ENCODE data around the gene DCBLD2.
"Not testable (repeated sequence)": the region's sequence is repeated elsewhere in the genome, so short reads cannot be mapped to it uniquely, and the experiment has no call there.

DCBLD2 gene

DNA sequence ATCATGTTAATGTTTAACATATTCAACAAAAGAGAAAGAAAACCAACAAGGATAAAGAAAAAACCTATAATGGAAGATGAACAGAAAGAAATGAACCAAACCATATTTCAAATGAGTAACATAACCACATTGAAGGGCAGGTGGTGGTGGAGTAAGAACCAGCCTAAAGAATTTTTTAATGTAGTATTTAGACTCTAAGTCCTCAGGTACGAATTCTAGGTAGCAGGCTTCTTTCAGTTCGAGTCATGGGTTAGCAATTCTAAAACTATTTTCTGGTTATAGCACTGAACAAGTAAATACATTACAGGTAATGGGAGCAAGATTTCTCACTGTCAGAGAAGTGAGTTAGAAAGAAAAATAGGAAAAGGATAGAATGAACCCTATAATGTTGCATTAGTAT, 24.4 kb downstream of the DCBLD2 start:
- TF ChIP-seq Cebpa-rat (IDR thresholded peaks at IDR 0.05): no peak
- Histone ChIP-seq H3K27me3 (no peaks in the 10 kb centered on the region), H3K4me1 (no peaks in the 10 kb centered on the region), H3K4me3 (no peak overlapping the region), H3K9ac (no peak overlapping the region), H3K4me2 (no peak overlapping the region), H3K36me3 (peaks cover 19% of the 10 kb centered on the region), H3K27ac (no peak overlapping the region), H4K20me1 (no peaks in the 10 kb centered on the region), H3K9me3 (no peaks in the 10 kb centered on the region)

DNA sequence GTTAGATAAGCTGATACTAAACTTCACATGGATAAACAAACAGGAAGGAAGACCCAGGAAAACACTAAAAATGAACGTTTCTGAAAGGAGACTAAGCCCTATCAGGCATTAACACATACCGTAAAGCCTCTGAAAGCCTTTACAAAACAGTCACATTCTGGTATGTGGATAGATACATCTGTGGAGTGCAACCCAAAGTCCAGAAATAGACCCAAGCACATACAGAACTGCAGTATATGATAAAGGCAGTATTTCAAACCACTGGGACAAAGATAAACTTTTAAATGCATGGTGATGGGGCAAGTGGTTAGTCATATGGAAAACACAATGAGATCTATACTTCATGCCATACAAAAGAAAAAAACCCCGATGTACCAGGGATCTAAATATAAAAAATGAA, 26.0 kb downstream of the DCBLD2 start:
- no peak for TF ChIP-seq Cebpa-rat (IDR thresholded peaks at IDR 0.05)
- H3K4me3 ChIP-seq: no peak overlapping the region
- no peaks in the 10 kb centered on the region for H3K27me3 ChIP-seq
- no peak overlapping the region for H3K4me2 ChIP-seq
- no peaks in the 10 kb centered on the region for H3K9me3 ChIP-seq
- peaks cover 19% of the 10 kb centered on the region for H3K36me3 ChIP-seq
- H3K27ac ChIP-seq: no peak overlapping the region
- no peaks in the 10 kb centered on the region for H4K20me1 ChIP-seq
- H3K9ac ChIP-seq: no peak overlapping the region
- H3K4me1 ChIP-seq: no peaks in the 10 kb centered on the region

DNA sequence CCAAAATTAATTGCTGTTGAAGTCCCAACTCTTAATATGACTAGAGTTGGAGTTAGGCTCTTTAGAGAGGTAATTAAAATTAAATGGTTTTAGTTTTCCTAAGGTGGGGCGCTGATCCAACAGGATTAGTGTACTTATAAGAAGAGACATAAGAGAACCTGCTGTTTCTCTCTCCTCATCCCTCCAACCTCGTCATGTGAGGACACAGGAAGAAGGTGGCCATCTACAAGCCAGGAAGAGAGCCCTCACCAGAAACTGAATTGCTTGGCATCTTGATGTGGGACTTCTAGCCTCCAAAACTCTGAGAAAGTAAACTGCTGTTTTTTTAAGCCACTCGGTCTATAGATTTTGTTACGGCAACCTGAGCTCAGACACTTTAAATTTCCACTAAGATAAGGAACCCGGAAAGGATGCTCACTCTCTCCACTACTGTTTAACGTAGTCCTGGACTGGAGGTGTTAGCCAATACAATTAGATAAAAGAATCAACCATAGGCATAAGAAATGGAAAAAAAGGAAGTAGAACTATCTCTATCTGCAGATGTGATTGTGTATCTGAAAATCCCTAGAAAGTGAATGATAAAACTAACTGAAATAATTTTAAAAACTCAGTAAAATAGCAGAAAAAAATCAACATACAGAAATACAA, 26.8 kb downstream of the DCBLD2 start:
- Histone ChIP-seq H4K20me1 (no peaks in the 10 kb centered on the region), H3K9ac (no peak overlapping the region), H3K36me3 (peaks cover 12% of the 10 kb centered on the region)

DNA sequence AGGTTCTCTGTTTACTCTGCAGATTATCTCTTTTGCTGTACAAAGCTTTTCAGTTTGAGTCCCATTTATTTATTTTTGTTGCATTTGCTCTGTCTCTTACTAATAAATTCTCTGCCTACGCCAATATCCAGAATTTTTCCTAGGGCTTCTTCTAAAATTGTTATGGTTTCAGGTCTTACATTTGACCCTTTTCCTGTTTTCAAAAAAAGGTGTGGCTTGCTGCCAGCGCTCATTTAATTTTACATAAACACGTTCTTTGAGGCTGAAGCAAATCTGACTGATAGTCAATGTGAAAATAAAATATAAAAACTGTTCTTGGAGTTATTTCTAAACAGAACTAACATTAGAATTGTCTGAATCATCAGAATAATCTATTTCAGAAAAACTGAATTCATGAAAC, 32.1 kb downstream of the DCBLD2 start:
- no peak overlapping the region for H3K27ac ChIP-seq
- no peaks in the 10 kb centered on the region for H3K27me3 ChIP-seq
- no peak for TF ChIP-seq Cebpa-rat (IDR thresholded peaks at IDR 0.05)
- H4K20me1 ChIP-seq: no peaks in the 10 kb centered on the region
- peaks cover 15% of the 10 kb centered on the region for H3K9me3 ChIP-seq
- H3K36me3 ChIP-seq: peaks cover 10% of the 10 kb centered on the region
- no peaks in the 10 kb centered on the region for H3K4me1 ChIP-seq
- H3K4me3 ChIP-seq: no peak overlapping the region
- H3K4me2 ChIP-seq: no peak overlapping the region
- H3K9ac ChIP-seq: no peak overlapping the region

More for the DNA sequence above, 26.8 kb downstream of the DCBLD2 start:
- H3K4me3 ChIP-seq: no peak overlapping the region
- H3K27ac ChIP-seq: no peak overlapping the region
- no peaks in the 10 kb centered on the region; the same call in 1 of the 2 replicates for H3K9me3 ChIP-seq
- no peaks in the 10 kb centered on the region for H3K4me1 ChIP-seq
- H3K27me3 ChIP-seq: no peaks in the 10 kb centered on the region
- TF ChIP-seq Cebpa-rat (IDR thresholded peaks at IDR 0.05): no peak
- H3K4me2 ChIP-seq: no peak overlapping the region

DNA sequence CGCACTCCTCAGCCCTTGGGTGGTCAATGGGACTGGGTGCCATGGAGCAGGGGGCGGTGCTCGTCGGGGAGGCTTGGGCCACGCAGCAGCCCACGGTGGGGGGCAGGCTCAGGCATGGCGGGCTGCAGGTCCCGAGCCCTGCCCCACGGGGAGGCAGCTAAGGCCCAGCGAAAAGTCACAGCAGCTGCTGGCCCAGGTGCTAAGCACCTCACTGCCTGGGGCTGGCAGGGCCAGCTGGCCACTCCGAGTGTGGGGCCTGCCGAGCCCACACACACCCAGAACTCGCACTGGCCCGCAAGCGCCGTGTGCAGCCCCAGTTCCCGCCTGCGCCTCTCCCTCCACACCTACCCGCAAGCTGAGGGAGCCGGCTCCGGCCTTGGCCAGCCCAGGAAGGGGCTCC, 43.5 kb downstream of the DCBLD2 start:
- H3K36me3 ChIP-seq: peaks cover 26% of the 10 kb centered on the region
- H3K9ac ChIP-seq, H3K4me1 ChIP-seq, H3K27ac ChIP-seq, H3K4me2 ChIP-seq, H3K4me3 ChIP-seq, H3K27me3 ChIP-seq, H4K20me1 ChIP-seq: not testable (repeated sequence)
- peaks cover 40% of the 10 kb centered on the region for H3K9me3 ChIP-seq

DNA sequence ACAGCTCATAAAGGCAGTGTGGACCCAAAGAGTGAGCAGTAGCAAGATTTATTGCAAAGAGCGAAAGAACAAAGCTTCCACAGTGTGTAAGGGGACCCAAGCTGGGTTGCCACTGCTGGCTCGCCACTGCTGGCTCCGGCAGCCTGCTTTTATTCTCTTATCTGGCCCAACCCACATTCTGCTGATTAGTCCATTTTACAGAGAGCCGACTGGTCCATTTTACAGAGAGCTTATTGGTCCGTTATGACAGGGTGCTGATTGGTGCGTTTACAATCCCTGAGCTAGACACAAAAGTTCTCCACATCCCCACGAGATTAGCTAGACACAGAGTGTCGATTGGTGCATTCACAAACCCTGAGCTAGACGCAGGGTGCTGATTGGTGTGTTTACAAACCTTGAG, 44.2 kb downstream of the DCBLD2 start:
- H3K4me3 ChIP-seq, H3K27me3 ChIP-seq, H3K4me2 ChIP-seq, H4K20me1 ChIP-seq, H3K9ac ChIP-seq, H3K27ac ChIP-seq, H3K4me1 ChIP-seq: not testable (repeated sequence)
- H3K9me3 ChIP-seq: peaks cover 40% of the 10 kb centered on the region
- H3K36me3 ChIP-seq: peaks cover 26% of the 10 kb centered on the region

DNA sequence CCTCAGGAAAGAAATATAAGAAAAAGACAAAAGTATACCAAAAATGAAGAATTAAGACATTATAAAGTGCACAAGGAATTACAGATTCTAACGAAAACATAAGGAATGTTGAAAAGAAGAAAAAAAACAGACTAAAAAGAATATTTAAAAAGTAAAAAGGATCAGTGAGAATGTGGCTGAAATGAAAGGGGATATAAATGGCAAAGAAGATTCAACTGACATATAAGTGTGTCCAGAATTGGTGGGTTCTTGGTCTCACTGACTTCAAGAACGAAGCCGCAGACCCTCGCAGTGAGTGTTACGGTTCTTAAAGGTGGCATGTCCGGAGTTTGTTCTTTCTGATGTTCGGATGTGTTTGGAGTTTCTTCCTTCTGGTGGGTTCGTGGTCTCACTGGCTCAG, 44.8 kb downstream of the DCBLD2 start:
- H3K27me3 ChIP-seq: no peaks in the 10 kb centered on the region
- TF ChIP-seq Cebpa-rat (IDR thresholded peaks at IDR 0.05): no peak
- H3K9me3 ChIP-seq: peaks cover 40% of the 10 kb centered on the region
- H3K36me3 ChIP-seq: peaks cover 26% of the 10 kb centered on the region
- H3K4me3 ChIP-seq: no peak overlapping the region
- H4K20me1 ChIP-seq: no peaks in the 10 kb centered on the region
- no peak overlapping the region for H3K9ac ChIP-seq
- no peak overlapping the region for H3K4me2 ChIP-seq
- H3K4me1 ChIP-seq: no peaks in the 10 kb centered on the region
- no peak overlapping the region for H3K27ac ChIP-seq

DNA sequence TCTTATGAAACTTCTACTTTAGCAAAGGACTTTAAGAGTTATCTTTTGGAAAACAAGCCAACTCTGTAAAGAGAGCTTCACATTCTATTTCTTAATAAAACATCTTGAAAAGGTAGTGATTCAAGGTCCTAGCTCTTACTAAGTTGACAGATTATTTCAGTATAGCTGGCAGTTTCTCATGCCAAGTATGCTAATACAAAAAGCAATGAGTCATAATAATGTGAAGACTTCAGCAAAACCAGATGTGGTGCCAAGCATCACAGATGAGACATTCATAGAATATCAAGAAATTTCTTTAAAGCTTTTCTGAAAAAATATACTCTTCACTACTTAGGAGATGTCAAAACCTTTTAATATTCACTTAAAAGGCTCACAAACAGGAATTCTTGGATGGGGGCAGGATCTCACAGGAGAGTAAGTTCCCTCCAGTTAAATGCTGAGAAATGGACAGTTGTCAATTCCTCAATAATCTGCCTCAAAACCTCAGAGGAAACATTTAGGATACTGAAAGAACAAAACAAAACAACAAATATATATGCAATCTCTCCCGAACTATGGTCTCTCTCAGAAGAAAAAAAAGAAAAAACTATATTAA, 45.6 kb downstream of the DCBLD2 start:
- H3K4me3 ChIP-seq: no peak overlapping the region
- peaks cover 26% of the 10 kb centered on the region for H3K36me3 ChIP-seq
- no peak for TF ChIP-seq Cebpa-rat (IDR thresholded peaks at IDR 0.05)
- no peak overlapping the region for H3K27ac ChIP-seq
- no peaks in the 10 kb centered on the region for H3K27me3 ChIP-seq
- no peaks in the 10 kb centered on the region for H4K20me1 ChIP-seq
- peaks cover 40% of the 10 kb centered on the region for H3K9me3 ChIP-seq
- no peaks in the 10 kb centered on the region for H3K4me1 ChIP-seq
- no peak overlapping the region for H3K9ac ChIP-seq
- no peak overlapping the region for H3K4me2 ChIP-seq

DNA sequence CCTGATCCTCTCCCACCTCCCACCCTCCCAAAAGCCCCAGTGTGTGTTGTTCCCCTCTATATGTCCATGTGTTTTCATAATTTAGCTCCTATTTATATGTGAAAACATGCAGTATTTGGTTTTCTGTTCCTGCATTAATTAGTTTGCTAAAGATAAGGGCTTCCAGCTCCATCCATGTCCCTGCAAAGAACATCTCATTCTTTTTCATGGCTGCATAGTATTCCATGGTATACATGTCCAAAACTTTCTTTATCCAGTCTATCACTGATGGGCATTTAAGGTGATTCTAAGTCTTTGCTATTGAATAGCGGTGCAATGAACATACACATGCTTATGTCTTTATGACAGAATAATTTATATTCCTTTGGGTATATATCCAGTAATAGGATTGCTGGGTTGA, 53.4 kb downstream of the DCBLD2 start:
- Histone ChIP-seq H3K9ac (no peak overlapping the region), H3K27me3 (no peaks in the 10 kb centered on the region), H3K4me3 (no peak overlapping the region), H3K4me2 (no peak overlapping the region), H4K20me1 (no peaks in the 10 kb centered on the region), H3K36me3 (peaks cover 12% of the 10 kb centered on the region), H3K4me1 (peaks cover 10% of the 10 kb centered on the region), H3K9me3 (peaks cover 4% of the 10 kb centered on the region), H3K27ac (no peak overlapping the region)
- no peak for TF ChIP-seq Cebpa-rat (IDR thresholded peaks at IDR 0.05)

DNA sequence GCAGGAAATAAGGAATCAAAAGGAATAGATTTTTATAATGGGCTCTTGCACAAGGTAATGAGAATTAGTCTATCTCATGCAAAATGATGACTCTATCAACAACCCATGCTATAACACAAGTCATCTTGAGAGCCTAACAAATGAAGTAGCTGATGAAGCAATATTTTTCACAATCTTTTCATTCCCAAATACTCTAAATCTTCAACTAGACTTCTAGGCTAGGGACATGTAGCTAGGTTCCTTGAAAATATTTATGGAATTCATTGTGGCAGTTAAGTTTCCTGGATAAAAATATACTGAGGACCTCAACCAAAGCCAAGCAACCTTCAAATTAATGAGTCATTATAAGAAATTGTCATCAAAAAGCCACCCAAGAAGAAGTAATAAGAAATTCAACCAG, 55.4 kb downstream of the DCBLD2 start:
- H3K9ac ChIP-seq: no peak overlapping the region
- H4K20me1 ChIP-seq: no peaks in the 10 kb centered on the region
- no peaks in the 10 kb centered on the region for H3K27me3 ChIP-seq
- no peak overlapping the region for H3K4me3 ChIP-seq
- no peak overlapping the region for H3K4me2 ChIP-seq
- no peak overlapping the region for H3K27ac ChIP-seq
- peaks cover 10% of the 10 kb centered on the region for H3K4me1 ChIP-seq
- peaks cover 4% of the 10 kb centered on the region for H3K9me3 ChIP-seq
- H3K36me3 ChIP-seq: peaks cover 12% of the 10 kb centered on the region
- TF ChIP-seq Cebpa-rat (IDR thresholded peaks at IDR 0.05): no peak

Measured in BLaER1 (cell line).